NCI-H226 (cell line): ENCODE results near the gene VPS41.
A peak's percentile ranks its signal among the peaks of the same experiment; 100 is the strongest.
"Not testable (repeated sequence)": the region's sequence is repeated elsewhere in the genome, so short reads cannot be mapped to it uniquely, and the experiment has no call there.

Source experiments
- DNase-seq: peaks from one replicate; pipeline ENCODE4 v3.0.0-alpha.2; 2015

Gene VPS41

GRCh38 chr7:38854947-38855346 lies 54.0 kb downstream of the VPS41 start:
- DNase-seq = not testable (repeated sequence)

GRCh38 chr7:38851321-38851720 lies 57.7 kb downstream of the VPS41 start:
- no peak for DNase-seq

GRCh38 chr7:38846280-38846679 lies 62.7 kb downstream of the VPS41 start:
- no peak for DNase-seq

GRCh38 chr7:38844952-38845563 lies 63.9 kb downstream of the VPS41 start:
- DNase-seq = no peak

DNA sequence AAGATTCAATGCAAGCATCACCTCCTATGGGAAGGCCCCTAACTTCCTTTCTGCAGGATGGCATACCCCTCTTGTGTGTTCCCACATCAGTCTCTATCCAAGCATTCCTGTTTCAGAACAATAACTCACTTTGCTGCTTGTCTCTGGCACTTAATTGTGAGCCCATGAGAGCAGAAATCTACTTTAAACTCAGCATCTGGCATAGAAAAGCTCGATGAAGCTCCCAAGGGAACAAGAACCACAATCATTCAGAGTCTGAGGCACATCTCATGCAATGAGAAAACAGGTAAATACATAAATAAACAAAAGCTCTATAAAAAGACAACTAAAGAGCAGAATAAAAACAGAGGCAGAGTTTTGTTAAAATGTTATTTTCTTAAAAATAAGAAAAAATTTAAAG lies 66.2 kb downstream of the VPS41 start:
- DNase-seq = no peak

- DNase-seq = peak; percentile 22
Observed at GRCh38 chr7:38840736-38841460, 68.1 kb downstream of the VPS41 start.

GRCh38 chr7:38839851-38840250 lies 69.1 kb downstream of the VPS41 start:
- DNase-seq = no peak

DNA sequence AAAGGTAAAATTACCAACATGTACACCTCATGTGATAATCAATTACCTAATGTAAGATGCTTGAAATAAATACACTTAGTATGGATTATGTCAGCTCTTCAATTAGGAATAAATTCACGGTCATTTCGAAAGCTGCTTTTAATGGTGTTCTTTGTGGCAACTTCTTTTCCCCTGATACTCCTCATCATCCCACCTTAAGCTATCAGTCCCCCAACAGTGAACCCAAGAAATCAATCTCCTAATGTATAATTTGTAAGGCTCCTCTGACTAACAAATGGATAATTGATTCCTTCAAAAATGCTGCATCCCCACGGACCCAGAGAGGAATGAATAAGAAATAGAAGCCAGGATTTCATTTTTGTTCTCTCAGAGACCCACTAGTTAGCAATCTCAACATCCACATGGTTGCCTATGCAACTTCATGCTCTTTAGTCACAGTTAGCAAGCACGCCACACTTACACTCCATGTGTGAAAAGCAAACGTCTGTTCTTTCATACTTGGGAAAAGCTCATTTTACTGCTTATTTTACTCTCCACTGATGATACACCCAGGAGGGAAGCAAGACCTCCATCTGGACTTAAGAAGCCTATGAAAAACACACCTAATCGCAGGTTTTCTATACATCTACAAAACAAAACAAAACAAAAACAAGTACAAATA lies 70.1 kb downstream of the VPS41 start:
- no peak for DNase-seq

GRCh38 chr7:38834357-38834756 lies 74.6 kb downstream of the VPS41 start:
- DNase-seq = no peak

DNA sequence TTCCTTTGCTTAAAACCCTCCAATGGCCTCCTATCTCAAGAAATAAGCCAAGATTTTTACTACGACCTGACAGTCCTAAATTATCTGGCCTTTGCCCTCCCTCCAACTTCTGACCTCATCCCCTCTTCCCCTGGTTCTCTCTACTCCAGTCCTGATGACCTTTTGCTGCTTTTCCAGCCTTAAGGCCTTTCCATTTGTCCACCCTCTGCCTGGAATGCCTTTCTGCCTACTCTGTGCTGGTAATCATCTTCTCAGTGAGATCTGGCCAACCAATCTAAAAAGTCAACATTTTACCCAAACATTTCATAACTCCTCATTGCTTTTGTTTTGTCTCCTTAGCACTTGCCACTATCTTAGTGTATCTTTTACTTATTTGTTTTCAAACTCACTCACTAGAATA lies 75.7 kb downstream of the VPS41 start:
- DNase-seq = no peak

GRCh38 chr7:38831259-38831996 lies 77.6 kb downstream of the VPS41 start:
- no peak for DNase-seq

GRCh38 chr7:38830826-38831225 lies 78.2 kb downstream of the VPS41 start:
- no peak for DNase-seq

DNA sequence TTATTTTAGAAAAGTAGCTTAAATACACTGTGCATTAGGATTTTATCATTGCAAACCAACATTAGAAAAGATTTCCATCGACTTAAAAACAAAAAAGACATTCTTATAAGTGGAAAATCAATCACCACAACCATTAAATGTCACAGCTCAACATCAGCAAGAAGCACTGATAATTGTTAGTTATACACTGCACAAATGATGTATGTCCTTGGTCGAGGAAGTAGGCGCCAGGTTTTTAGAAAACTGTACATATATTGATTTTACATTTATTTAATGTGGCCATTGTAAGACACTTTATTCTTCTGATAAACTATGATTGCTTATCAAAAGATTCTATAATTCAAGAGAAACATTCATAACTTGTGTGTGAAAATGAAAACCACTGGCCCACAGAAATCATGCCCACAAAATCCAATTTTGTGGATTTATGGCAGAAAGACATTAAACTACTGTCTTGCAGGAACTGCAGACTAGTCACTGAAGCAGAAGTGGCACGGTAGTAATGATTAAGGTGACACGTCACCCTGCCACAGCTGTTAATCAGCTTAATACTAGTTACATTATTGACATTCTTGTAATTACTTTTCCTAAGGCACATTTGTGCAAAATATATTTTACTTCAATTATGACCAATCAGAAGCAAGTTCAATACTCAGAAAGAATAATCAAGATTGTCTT lies 79.4 kb downstream of the VPS41 start:
- DNase-seq = no peak

- no peak for DNase-seq
Observed at GRCh38 chr7:38828026-38828425, 81.0 kb downstream of the VPS41 start.

GRCh38 chr7:38825721-38826440 lies 83.1 kb downstream of the VPS41 start:
- no peak for DNase-seq

GRCh38 chr7:38824948-38825347 lies 84.0 kb downstream of the VPS41 start:
- DNase-seq = no peak

GRCh38 chr7:38822549-38822948 lies 86.4 kb downstream of the VPS41 start:
- DNase-seq = no peak

GRCh38 chr7:38820571-38820970 lies 88.4 kb downstream of the VPS41 start:
- no peak for DNase-seq

DNA sequence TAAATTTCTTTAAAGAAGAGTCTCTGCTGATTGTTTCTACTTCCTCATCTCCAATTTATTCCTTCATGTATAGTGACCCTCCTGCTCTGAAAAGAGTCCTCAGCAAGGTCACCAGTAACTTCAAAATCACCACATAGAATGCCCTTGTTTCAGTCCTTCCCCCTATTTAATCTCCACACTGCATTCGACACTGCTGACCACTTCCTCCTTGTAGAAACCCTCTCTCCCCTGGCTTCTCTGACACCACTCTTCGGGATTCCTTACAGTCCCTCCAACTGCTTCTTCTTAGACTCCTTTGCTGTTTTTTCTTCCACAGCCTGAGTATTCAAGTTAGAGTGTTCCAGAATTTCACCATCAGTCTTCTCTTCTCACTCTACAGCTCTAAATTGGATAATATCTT lies 89.5 kb downstream of the VPS41 start:
- DNase-seq = no peak

- DNase-seq = no peak
Observed at GRCh38 chr7:38817526-38817925, 91.5 kb downstream of the VPS41 start.

DNA sequence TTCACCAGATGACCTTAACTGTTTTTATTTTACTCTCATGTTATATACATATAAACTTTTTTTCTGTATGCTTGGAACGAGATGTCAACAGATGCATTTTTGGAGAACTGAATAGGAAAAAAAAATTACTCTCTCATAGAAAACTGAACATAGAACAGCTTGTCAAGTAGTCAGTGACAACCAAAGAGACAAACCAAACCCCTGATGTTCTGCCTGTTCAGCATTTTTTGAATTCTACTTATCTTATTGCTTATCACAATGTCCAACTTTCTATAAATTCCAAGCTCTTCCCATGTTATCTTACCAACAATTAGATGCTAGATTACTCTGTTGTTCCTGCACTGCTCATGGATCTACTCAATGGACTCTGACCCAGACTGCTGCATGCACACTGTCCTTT lies 95.2 kb downstream of the VPS41 start:
- DNase-seq = no peak

DNA sequence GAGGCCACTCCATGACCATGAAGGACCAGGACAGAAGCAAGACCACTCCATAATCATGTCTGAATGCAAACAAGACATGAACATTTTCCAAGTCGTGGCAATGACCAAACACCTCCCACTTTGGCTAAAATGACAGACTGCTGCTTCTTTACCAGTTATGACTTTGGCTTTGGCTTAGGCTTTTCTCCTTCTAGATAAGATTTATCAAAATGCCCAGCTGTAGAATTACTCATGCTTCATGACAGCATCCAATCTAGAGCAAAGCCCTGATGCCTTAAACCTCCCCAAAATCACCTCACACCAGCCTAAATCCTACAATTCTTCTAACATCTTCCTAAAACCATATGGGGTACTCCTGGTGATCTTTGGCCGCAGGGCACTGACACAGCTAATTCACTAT lies 102.1 kb downstream of the VPS41 start:
- no peak for DNase-seq
